ENCODE measurements around the gene INPP5E.

Gene INPP5E

DNA sequence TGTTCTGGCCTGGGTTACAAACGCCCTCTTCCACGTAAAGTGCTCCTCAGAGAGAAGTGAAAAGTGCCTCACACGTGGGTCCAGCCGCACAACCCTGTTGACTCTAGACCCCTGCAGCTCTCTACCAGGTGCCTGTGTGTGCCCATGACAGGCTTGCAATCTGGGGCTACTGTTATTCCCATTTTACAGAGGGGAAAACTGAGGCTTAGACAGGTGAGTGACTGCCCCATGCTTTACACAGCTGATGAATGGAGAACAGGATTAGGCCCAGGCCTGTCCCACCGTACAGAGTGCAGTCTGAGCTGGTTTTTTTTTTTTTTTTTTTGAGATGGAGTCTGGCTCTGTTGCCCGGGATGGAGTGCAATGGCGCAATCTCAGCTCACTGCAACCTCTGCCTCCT, 6.2 kb upstream of the INPP5E start:
- no peak overlapping the region for H3K4me3 ChIP-seq (ENCODE audit: low read depth, low read length)
- TF ChIP-seq, protein P1, sequence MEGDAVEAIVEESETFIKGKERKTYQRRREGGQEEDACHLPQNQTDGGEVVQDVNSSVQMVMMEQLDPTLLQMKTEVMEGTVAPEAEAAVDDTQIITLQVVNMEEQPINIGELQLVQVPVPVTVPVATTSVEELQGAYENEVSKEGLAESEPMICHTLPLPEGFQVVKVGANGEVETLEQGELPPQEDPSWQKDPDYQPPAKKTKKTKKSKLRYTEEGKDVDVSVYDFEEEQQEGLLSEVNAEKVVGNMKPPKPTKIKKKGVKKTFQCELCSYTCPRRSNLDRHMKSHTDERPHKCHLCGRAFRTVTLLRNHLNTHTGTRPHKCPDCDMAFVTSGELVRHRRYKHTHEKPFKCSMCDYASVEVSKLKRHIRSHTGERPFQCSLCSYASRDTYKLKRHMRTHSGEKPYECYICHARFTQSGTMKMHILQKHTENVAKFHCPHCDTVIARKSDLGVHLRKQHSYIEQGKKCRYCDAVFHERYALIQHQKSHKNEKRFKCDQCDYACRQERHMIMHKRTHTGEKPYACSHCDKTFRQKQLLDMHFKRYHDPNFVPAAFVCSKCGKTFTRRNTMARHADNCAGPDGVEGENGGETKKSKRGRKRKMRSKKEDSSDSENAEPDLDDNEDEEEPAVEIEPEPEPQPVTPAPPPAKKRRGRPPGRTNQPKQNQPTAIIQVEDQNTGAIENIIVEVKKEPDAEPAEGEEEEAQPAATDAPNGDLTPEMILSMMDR (IDR thresholded peaks at IDR 0.05; ENCODE audit: borderline replicate concordance, insufficient read depth, low read depth, low read length): no peak

DNA sequence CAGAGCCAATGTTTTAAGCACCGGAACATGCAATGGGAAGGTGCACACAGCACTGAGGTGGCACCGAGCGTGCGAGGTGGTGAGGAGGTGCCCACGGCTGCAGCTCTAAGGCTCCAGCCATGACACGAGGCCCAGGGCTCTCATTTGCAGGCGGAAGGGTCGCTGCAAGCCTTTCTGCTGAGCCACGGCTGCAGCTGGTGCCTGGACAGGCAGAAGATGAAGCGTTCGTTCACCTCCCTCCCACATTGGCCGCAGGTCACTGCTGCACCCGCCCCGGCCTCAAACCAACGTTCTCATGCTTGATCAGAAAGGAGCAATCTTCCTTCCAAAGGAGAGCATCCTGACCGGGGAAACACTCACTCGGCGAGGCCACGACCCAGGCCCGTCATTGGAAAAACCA, 4.5 kb upstream of the INPP5E start:
- no peak overlapping the region for H3K4me3 ChIP-seq (ENCODE audit: low read depth, low read length)
- TF ChIP-seq, protein P1 (IDR thresholded peaks at IDR 0.05; ENCODE audit: borderline replicate concordance, insufficient read depth, low read depth, low read length): no peak

DNA sequence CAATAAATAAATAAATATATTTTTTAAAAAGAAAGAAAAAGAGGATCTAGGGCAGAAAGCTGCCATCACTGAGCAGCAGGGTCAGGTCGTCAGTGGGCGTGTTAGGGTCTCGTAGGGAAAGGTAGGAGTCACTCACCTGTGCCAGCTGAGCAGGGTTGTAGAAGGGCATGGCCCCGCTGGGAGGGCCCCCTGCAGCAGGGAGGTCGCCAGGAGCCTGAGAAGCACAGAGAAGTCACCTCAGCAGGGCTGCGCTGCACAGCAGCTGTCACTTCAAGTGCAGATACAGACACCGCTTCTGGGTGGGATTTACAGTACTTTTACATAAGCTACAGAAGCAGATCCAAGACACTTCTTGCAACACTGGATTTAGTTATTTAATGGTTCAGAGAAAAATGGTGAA, 4.0 kb upstream of the INPP5E start:
- no peak overlapping the region for H3K4me3 ChIP-seq (ENCODE audit: low read depth, low read length)
- TF ChIP-seq, protein P1 (IDR thresholded peaks at IDR 0.05; ENCODE audit: borderline replicate concordance, insufficient read depth, low read depth, low read length): no peak

DNA sequence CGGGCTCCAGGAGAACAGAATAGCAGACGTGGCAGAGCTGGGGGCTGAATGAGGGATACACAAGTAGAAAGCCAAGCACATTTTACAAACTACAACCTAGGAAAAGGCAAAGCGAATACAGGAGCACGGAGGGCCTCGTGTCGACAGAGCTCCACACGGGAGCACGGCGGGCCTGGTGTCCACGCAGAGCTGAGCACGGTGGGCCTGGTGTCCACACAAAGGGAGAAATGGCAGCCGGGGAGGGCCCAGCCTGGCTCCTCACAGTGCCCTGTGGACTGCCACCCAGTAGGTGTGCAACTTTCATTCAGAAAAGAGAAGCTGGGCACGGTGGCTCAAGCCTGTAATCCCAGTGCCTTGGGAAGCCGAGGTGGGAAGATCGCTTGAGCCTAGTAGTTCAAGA, 3.4 kb upstream of the INPP5E start:
- TF ChIP-seq, protein P1 (IDR thresholded peaks at IDR 0.05; ENCODE audit: borderline replicate concordance, insufficient read depth, low read depth, low read length): no peak

DNA sequence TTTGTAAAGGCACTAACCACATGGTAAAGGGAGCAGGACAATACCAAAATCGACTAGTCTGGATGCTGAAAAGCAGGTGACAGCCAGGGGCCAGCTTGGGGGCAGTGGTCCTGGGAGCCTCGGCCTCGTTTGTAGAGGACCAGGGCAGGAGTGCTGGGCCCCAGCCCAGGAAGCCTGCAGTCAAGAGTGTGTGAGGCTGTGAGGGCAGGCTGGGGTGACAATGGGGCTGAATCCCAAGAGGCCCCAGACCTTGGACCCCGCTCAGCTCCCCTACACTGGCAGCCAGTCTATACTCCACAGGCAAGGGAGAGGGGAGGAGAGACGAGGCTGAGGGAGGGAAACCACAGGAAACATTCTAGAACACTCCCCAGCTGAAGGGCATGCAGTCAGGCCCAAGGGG, 2.6 kb upstream of the INPP5E start:
- no peak overlapping the region for H3K4me3 ChIP-seq (ENCODE audit: low read depth, low read length)
- TF ChIP-seq, protein P1 (IDR thresholded peaks at IDR 0.05; ENCODE audit: borderline replicate concordance, insufficient read depth, low read depth, low read length): no peak

More for the DNA sequence above, 3.4 kb upstream of the INPP5E start:
- H3K4me3 ChIP-seq (ENCODE audit: low read depth, low read length): no peak overlapping the region

DNA sequence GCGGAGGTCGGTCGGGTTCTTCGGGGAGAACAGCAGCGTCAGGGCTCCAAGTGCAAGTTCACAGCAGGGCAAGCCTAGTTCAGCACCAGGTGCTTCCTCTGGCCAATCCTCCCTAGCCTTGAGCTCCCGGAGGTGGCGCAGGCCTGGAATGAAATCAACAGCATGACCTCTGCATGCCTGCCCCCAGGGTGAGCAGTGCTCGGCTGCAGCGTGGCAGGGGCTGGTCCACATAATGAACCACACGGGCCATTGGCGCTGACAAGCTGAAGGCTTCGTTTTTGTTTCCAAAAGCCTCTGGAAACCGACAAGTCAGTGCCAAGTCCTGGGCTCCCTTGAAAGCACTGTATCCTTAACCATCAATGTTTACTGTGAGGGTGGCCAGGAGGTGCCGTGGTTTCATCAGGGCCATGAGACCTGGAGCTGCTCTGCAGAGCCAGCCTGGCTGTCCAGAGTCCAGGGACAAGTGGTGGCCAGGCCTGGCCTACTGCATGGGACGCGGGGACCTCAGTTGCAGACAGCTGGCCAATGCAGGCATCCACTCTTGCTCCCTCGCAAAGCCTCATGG, 2.1 kb upstream of the INPP5E start:
- H3K4me3 ChIP-seq (ENCODE audit: low read depth, low read length): no peak overlapping the region
- TF ChIP-seq, protein P1 (IDR thresholded peaks at IDR 0.05; ENCODE audit: borderline replicate concordance, insufficient read depth, low read depth, low read length): no peak

DNA sequence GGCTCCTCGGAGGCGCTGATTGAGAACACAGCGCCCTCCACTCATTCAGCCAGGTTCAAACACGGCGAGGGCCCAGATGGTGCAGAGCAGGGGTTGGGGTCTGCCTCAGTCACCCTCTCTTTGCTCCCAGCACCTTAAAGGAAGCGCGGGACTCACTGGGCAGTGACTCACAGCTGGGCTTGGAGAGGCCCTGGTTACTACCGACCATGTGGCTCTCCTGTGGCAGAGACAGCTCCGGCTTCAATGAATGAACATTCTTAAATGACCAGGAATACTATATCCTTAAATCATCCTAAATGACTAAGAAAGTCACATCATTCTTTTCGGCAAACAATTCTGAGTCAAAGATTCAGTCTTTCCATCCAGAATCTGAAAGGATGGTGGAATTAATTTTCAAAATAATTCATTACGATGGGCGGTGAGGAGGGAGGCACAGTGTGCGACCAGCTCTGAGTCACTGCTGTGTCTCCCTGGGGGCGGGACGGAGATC, 1.6 kb upstream of the INPP5E start:
- H3K4me3 ChIP-seq (ENCODE audit: low read depth, low read length): no peak overlapping the region
- TF ChIP-seq, protein P1 (IDR thresholded peaks at IDR 0.05; ENCODE audit: borderline replicate concordance, insufficient read depth, low read depth, low read length): no peak

Data from GM12875 (cell line).